ENCODE measurements around the gene CDH20.

DNA sequence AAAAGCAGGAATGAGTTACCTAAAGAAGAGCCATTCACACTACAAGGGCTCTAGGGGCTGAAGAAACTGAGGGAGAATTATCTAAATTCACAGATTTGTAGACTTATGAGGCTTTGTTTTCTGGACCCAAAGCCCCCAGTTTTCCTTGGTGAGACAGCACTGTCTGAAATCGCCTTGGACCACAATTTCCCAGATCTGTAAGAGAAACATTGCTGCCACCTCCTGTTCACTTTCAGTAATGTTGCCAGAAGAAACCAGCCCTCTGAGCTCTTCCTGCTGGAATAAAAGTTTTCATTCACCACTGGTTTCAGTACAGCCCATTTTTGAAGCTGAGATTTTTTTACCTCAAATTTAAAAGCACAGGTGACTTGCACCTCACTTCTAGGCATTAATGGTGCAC, 169.2 kb downstream of the CDH20 start:
- TF ChIP-seq POLR2AphosphoS5 (IDR thresholded peaks at IDR 0.05), result no peak
- TF ChIP-seq, protein P1, sequence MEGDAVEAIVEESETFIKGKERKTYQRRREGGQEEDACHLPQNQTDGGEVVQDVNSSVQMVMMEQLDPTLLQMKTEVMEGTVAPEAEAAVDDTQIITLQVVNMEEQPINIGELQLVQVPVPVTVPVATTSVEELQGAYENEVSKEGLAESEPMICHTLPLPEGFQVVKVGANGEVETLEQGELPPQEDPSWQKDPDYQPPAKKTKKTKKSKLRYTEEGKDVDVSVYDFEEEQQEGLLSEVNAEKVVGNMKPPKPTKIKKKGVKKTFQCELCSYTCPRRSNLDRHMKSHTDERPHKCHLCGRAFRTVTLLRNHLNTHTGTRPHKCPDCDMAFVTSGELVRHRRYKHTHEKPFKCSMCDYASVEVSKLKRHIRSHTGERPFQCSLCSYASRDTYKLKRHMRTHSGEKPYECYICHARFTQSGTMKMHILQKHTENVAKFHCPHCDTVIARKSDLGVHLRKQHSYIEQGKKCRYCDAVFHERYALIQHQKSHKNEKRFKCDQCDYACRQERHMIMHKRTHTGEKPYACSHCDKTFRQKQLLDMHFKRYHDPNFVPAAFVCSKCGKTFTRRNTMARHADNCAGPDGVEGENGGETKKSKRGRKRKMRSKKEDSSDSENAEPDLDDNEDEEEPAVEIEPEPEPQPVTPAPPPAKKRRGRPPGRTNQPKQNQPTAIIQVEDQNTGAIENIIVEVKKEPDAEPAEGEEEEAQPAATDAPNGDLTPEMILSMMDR (IDR thresholded peaks at IDR 0.05), result peak in 5 of 7 experiments; percentile 27 to 53 (median 40)

All from stomach (tissue), 4 donors.